Mesenchymal stem cell (in vitro differentiated cells and primary cell): ENCODE data around the gene RPH3AL.

Experiments
- DNase-seq: peaks from one replicate; pipeline ENCODE4 v3.0.0-alpha.2; 2013
- H2AFZ ChIP-seq: one replicate; pipeline ENCODE4 v1.6.1; 2013; ENCODE audit warnings: low read depth, mild to moderate bottlenecking, control low read depth, inconsistent platforms, low read length, moderate library complexity
- H2AK5ac ChIP-seq: 2 replicates; pipeline ENCODE4 v1.6.1; 2013; ENCODE audit warnings: low read length, moderate library complexity, mild to moderate bottlenecking, inconsistent platforms; ENCODE audit not compliant: severe bottlenecking
- H2BK120ac ChIP-seq: one replicate; pipeline ENCODE4 v1.6.1; 2013; ENCODE audit warnings: low read depth, mild to moderate bottlenecking, inconsistent platforms, low read length, moderate library complexity
- H2BK12ac ChIP-seq, 2 experiments: one replicate each; pipeline ENCODE4 v1.6.1; 2013; ENCODE audit warnings: inconsistent platforms in 2 of 2, low read length in 2 of 2, mild to moderate bottlenecking in 2 of 2, moderate library complexity in 2 of 2, control low read depth in 1 of 2
- H2BK15ac ChIP-seq: one replicate; pipeline ENCODE4 v1.6.1; 2013; ENCODE audit warnings: mild to moderate bottlenecking, low read depth, inconsistent platforms; ENCODE audit not compliant: poor library complexity, severe bottlenecking
- H2BK5ac ChIP-seq: 2 replicates; pipeline ENCODE4 v1.6.1; 2013; ENCODE audit warnings: low read depth, mild to moderate bottlenecking, low read length, control low read depth, inconsistent platforms; ENCODE audit not compliant: poor library complexity, severe bottlenecking
- H3K14ac ChIP-seq, 2 experiments: one replicate each; pipeline ENCODE4 v1.6.1; 2013; ENCODE audit warnings: inconsistent platforms in 2 of 2, low read length in 2 of 2, control low read depth in 1 of 2, mild to moderate bottlenecking in 1 of 2, moderate library complexity in 1 of 2
- H3K18ac ChIP-seq, 2 experiments: one replicate each; pipeline ENCODE4 v1.6.1; 2013; ENCODE audit warnings: inconsistent platforms in 2 of 2, low read length in 2 of 2, control low read depth in 1 of 2, low read depth in 1 of 2, mild to moderate bottlenecking in 1 of 2
- H3K23ac ChIP-seq, 2 experiments: one replicate each; pipeline ENCODE4 v1.6.1; 2013; ENCODE audit warnings: inconsistent platforms in 2 of 2, low read length in 2 of 2, mild to moderate bottlenecking in 2 of 2, moderate library complexity in 2 of 2, control low read depth in 1 of 2
- H3K27ac ChIP-seq: 2 replicates; pipeline ENCODE4 v1.5.1; 2013; ENCODE audit warnings: mild to moderate bottlenecking, moderate library complexity, low read length, control low read depth, inconsistent platforms; ENCODE audit not compliant: poor library complexity, severe bottlenecking
- H3K27me3 ChIP-seq, 2 experiments: 2 replicates each; pipeline versions ENCODE4 v1.6.1 to v1.7.0; 2013; ENCODE audit warnings: low read length in 2 of 2, mild to moderate bottlenecking in 2 of 2, moderate library complexity in 2 of 2, control low read depth in 1 of 2, inconsistent platforms in 1 of 2; ENCODE audit not compliant: control insufficient read depth in 1 of 2, insufficient read depth in 1 of 2
- H3K36me3 ChIP-seq, 2 experiments: 2 replicates each; pipeline versions ENCODE4 v1.6.1 to v1.7.0; 2013; ENCODE audit warnings: low read length in 2 of 2, control low read depth in 1 of 2, inconsistent platforms in 1 of 2, low read depth in 1 of 2, mild to moderate bottlenecking in 1 of 2; ENCODE audit not compliant: insufficient read depth in 2 of 2, control insufficient read depth in 1 of 2
- H3K4ac ChIP-seq, 2 experiments: one replicate each; pipeline ENCODE4 v1.6.1; 2013; ENCODE audit warnings: inconsistent platforms in 2 of 2, low read length in 2 of 2, mild to moderate bottlenecking in 2 of 2, moderate library complexity in 2 of 2, control low read depth in 1 of 2, low read depth in 1 of 2
- H3K4me1 ChIP-seq: 2 replicates; pipeline ENCODE4 v1.6.1; 2013; ENCODE audit warnings: low read depth, low read length, control low read depth; ENCODE audit not compliant: control insufficient read depth, insufficient read depth
- H3K4me2 ChIP-seq: 2 replicates; pipeline ENCODE4 v1.6.1; 2013; ENCODE audit warnings: low read length, mild to moderate bottlenecking, inconsistent platforms; ENCODE audit not compliant: poor library complexity, severe bottlenecking
- H3K4me3 ChIP-seq, 2 experiments: 2 replicates each; pipeline versions ENCODE4 v1.5.1 to v1.7.0; 2013; ENCODE audit warnings: low read length in 2 of 2, mild to moderate bottlenecking in 2 of 2, control low read depth in 1 of 2, low read depth in 1 of 2; ENCODE audit not compliant: insufficient read depth in 1 of 2
- H3K79me1 ChIP-seq: replicated peaks from 2 replicates; pipeline ENCODE4 v1.6.1; 2013; ENCODE audit warnings: mild to moderate bottlenecking, control low read depth, low read length, inconsistent platforms; ENCODE audit not compliant: poor library complexity, severe bottlenecking
- H3K9ac ChIP-seq: 2 replicates; pipeline ENCODE4 v1.7.0; 2013; ENCODE audit warnings: mild to moderate bottlenecking, low read length, moderate library complexity
- H3K9me3 ChIP-seq: 2 replicates; pipeline ENCODE4 v1.7.0; 2013; ENCODE audit warnings: mild to moderate bottlenecking, low read length; ENCODE audit not compliant: control insufficient read depth
- H4K8ac ChIP-seq: one replicate; pipeline ENCODE4 v1.6.1; 2013; ENCODE audit warnings: inconsistent platforms, mild to moderate bottlenecking, low read length, moderate library complexity
- H4K91ac ChIP-seq: one replicate; pipeline ENCODE4 v1.6.1; 2013; ENCODE audit warnings: mild to moderate bottlenecking, low read length, inconsistent platforms
- WGBS: methylation state at CpG from one replicate; pipeline ENCODE4 v1.1.7; 2013; ENCODE audit warnings: mixed read lengths; 5-methylcytosine and 5-hydroxymethylcytosine counted together

Gene RPH3AL

GRCh38 chr17:336110-337021 is 16.2 kb downstream of the RPH3AL start:
- Histone ChIP-seq H3K27ac (no peak overlapping the region), H4K8ac (no peak overlapping the region), H3K23ac (no peak overlapping the region), H3K14ac (no peak overlapping the region), H3K4me2 (no peak overlapping the region), H3K79me1 (peaks cover 43% of the 10 kb centered on the region), H3K36me3 (peaks cover 0 to 8% of the 10 kb centered on the region in 2 experiments), H2BK120ac (no peak overlapping the region), H2BK15ac (no peak overlapping the region), H3K9ac (no peak overlapping the region), H2BK12ac (peak overlapping the region in 1 of 2 experiments; percentile 6), H3K27me3 (peaks cover 0 to 52% of the 10 kb centered on the region in 2 experiments), H3K4ac (no peak overlapping the region), H3K18ac (peak overlapping the region in 1 of 2 experiments; percentile 28), H2AFZ (no peak overlapping the region), H3K4me1 (peaks cover 49% of the 10 kb centered on the region), H3K4me3 (no peak overlapping the region), H4K91ac (no peak overlapping the region), H3K9me3 (no peaks in the 10 kb centered on the region), H2AK5ac (no peak overlapping the region), H2BK5ac (no peak overlapping the region)
- WGBS = 81% methylated on average over 37 of the region's 37 CpGs
- DNase-seq = no peak

- H3K4me1 ChIP-seq = peaks cover 52% of the 10 kb centered on the region
- no peak overlapping the region for H3K18ac ChIP-seq
- H3K9ac ChIP-seq = no peak overlapping the region
- DNase-seq = no peak
- H2BK15ac ChIP-seq = no peak overlapping the region
- no peak overlapping the region for H4K91ac ChIP-seq
- H3K9me3 ChIP-seq = no peaks in the 10 kb centered on the region
- H2BK120ac ChIP-seq = no peak overlapping the region
- H3K27me3 ChIP-seq = peaks cover 0 to 58% of the 10 kb centered on the region in 2 experiments
- WGBS = 64% methylated on average over 11 of the region's 12 CpGs
- peaks cover 46% of the 10 kb centered on the region for H3K79me1 ChIP-seq
- H2BK5ac ChIP-seq = no peak overlapping the region
- no peak overlapping the region for H3K27ac ChIP-seq
- H2BK12ac ChIP-seq = no peak overlapping the region
- no peak overlapping the region for H3K14ac ChIP-seq
- H3K4me3 ChIP-seq = no peak overlapping the region
- H3K23ac ChIP-seq = no peak overlapping the region
- no peak overlapping the region for H2AFZ ChIP-seq
- H4K8ac ChIP-seq = no peak overlapping the region
- H2AK5ac ChIP-seq = no peak overlapping the region
- no peak overlapping the region for H3K4ac ChIP-seq
- peaks cover 0 to 14% of the 10 kb centered on the region in 2 experiments for H3K36me3 ChIP-seq
- no peak overlapping the region for H3K4me2 ChIP-seq
Observed at GRCh38 chr17:335691-336090, 16.9 kb downstream of the RPH3AL start.

- no peak overlapping the region for H2BK15ac ChIP-seq
- DNase-seq = no peak
- H3K4me1 ChIP-seq = peaks cover 53% of the 10 kb centered on the region
- no peak overlapping the region for H4K91ac ChIP-seq
- no peak overlapping the region for H3K18ac ChIP-seq
- H3K27ac ChIP-seq = no peak overlapping the region
- no peak overlapping the region for H3K14ac ChIP-seq
- peaks cover 45% of the 10 kb centered on the region for H3K79me1 ChIP-seq
- no peak overlapping the region for H2BK5ac ChIP-seq
- peak overlapping the region in 1 of 2 experiments; percentile 68 for H2BK12ac ChIP-seq
- H3K36me3 ChIP-seq = peaks cover 0 to 14% of the 10 kb centered on the region in 2 experiments
- H2BK120ac ChIP-seq = no peak overlapping the region
- peaks cover 0 to 64% of the 10 kb centered on the region in 2 experiments for H3K27me3 ChIP-seq
- peak overlapping the region; percentile 58 for H4K8ac ChIP-seq
- H2AK5ac ChIP-seq = peak overlapping the region; percentile 67
- no peaks in the 10 kb centered on the region for H3K9me3 ChIP-seq
- H2AFZ ChIP-seq = no peak overlapping the region
- no peak overlapping the region for H3K4ac ChIP-seq
- H3K9ac ChIP-seq = no peak overlapping the region
- 89% methylated on average over 28 of the region's 28 CpGs for WGBS
- H3K4me2 ChIP-seq = no peak overlapping the region
- H3K23ac ChIP-seq = no peak overlapping the region
- H3K4me3 ChIP-seq = no peak overlapping the region
Observed at GRCh38 chr17:334974-335481, 17.6 kb downstream of the RPH3AL start.
